ENCODE results near the gene PLBD1.

The PLBD1 gene

DNA sequence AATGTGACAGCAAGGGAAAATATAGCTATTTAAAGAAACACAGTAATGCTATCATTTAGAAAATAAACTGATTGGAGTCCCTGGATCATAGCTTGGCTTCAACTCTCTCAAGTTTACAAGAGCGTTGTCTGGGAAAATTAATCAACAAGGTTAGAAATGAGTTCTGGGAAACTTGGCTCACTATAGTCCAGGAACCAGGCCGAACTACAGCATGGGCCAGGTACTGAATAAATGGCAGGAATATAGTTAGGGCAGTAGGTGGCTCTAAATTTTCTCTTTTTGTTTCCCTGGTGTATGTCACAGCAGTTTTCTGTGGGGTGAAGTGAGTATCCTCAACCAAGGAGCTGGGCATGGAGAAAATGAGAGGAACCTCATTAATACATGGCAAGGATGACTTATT lies 72.4 kb downstream of the PLBD1 start:
- DNase-seq = no peak

DNA sequence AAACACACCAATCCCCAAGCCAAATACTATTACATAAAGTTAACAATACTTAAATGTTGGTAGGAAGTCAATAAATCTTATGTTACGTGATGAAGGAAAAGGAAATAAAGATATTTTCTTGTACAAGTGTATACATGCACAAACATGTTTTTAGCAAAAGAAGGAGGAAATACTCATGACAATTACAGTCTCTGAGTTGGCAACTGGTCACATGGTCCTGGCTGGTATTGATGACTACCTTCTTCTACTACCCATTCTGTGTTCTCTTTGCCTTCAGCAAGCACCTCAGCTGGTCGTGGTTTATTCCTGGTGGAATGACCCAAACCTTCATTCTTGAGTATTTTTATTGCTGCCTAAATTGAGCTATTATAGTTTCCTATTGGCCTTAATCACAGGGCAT lies 84.8 kb downstream of the PLBD1 start:
- DNase-seq = no peak

DNA sequence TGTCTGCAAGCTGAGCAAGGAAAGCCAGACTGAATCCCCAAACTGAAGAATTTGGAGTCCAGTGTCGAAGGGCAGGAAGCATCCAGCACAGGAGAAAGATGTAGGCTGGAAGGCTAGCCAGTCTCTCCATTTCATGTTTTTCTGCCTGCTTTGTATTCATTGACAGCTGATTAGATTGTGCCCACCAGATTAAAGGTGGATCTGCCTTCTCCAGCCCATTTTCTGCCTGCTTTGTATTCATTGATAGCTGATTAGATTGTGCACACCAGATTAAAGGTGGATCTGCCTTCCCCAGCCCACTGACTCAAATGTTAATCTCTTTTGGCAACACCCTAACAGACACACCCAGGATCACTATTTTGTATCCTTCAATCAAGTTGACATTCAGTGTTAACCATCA lies 85.3 kb downstream of the PLBD1 start:
- DNase-seq = no peak

DNA sequence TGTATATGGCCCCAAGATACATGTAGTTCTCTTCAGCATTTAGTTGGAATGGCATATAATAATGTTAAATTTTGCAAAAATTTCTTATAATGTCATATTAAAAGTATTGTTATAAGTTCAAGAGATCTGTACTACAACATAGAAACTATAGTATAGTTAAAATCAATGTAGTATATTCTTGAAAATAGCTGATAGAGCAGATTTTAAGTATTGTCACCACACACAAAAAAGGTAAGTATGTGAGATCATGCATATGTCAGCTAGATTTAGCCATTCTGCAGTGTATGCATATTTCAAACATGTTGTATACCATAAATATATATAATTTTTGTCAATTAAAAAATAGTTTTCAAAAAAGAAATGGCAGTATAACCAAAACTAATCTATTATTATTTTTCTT lies 86.5 kb downstream of the PLBD1 start:
- no peak for DNase-seq

DNA sequence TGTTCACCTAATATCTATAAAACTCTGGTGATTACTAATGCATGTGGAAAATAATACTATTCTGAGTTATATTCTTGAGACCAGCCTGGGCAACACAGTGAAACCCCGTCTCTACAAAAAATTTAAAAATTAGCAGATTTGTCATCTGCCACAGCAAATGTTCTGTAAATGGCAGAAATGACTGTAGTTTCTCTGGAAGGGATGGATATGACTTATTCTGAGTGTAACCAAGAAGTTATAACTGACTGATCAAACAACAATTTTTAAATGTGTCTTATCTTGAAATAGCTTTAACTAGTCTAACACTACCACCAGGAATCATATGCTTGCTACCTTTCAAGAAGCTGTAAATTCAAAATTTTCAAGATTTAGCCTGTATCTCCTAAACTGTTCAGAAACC lies 88.7 kb downstream of the PLBD1 start:
- DNase-seq = no peak

DNA sequence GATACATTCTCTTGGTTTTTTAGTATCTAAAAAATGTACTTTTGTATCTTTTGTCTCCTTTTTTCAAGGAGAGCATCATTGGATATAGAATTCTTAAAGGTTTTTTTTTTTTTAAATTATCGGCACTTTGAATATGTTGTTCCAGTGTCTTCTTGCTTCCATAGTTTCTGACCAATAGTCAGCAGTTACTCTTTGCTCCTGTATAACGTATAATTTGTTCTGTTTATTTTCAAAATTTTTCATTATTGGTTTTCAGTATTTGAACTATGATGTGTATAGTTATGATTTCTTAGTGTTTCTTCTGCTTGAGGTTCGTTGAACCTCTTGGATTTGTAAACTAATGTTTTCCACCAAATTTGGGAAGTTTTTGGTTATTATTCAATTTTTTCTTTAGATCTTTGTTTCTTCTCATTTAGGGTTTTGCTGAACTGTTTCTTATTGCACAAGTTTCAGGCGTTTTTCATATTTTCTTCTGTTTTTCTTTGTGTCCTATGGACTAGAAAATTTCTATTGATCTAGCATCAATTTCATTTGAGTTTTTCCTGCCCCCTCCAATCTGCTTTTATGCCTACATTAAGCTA lies 93.9 kb downstream of the PLBD1 start:
- DNase-seq = no peak

DNA sequence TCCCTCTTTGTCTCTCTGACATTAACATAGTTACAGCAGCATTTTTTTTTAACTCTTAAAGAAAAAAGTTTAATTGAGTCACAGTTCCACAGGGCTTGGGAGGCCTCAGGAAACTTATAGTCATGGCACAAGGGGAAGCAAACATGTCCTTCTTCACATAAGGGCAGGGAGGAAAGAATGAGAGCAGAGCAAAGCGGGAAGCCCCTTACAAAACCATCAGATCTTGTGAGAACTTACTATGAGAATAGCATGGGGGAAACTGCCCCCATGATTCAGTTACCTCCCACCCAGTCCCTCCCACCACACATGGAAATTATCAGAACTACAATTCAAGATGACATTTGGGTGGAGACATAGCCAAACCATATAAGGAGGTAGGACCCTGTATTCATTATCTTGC lies 96.2 kb downstream of the PLBD1 start:
- DNase-seq = no peak

DNA sequence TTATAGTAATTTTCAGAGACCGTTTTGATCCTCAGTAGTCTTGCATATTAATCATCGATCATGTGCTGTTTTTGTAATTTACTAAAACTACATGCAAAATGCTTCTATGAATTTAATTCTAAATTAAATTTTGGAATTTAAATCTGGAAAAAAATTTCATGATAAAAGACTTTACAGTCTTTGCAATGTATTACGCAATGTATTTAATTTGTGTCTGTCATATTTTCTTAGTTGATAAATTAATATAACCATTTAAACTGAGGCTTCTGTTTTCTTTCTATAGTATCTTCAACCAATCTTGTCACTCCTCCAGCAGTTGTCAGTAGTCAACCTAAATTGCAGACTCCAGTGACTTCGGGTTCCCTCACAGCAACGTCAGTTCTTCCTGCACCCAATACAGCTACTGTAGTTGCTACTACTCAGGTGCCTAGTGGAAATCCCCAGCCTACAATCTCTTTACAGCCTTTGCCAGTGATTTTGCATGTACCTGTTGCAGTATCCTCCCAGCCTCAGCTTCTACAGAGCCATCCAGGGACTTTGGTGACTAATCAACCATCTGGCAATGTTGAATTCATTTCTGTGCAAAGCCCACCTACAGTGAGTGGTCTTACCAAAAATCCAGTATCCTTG lies 107.4 kb downstream of the PLBD1 start:
- no peak for DNase-seq

DNA sequence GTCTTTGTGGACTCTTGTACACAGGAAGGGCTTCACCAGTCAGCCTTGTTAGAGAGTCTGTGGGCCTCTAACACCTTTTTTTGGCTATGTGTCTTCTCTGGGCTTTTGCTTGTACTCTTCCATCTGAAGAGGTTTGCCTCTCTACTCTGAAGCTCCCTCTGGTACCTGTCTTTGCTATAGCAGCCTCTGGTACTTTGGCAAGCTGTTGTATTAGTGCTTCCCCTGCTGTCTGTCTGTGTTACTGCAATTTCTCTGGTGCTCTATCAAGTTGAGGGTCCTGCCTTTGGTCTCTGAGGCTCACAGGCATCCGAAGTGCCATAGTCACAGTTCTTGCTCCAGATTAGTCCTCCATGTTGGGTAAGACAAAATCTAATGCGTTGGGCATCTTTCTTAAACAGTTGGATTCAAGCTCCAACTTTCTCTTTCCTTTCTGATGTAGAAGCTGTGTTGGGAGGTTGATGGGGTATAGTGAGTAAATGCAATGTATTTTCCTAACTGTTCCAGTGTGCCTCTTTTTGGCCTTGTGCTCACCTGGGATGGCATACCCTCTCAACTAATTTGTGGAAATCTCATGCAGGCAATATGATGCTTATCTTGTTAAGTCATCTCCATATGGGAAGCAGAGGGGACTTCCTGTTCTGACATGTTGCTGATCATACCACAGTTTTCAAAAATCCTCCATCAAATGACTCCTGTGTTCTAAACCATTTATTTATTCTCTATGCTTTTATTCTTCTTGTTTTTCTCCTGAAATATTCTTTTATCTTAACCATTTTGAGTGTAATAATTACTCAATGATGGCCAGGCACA lies 113.4 kb downstream of the PLBD1 start:
- no peak for DNase-seq
